Prostate gland (tissue), 1 donor: ENCODE results near the gene PPA1.

Source experiments
- POLR2A ChIP-seq: fragments of 450-650 bp; IDR thresholded peaks from one replicate; pipeline ENCODE4 v1.6.1; 2016; ENCODE audit warnings: antibody characterized with exemption, mild to moderate bottlenecking
- POLR2AphosphoS5 ChIP-seq: sonication (generic); formaldehyde crosslinking; IDR thresholded peaks from one replicate; pipeline ENCODE4 v1.6.1; 2017; ENCODE audit warnings: antibody characterized with exemption

GRCh38 chr10:70260259-70260658, 27.0 kb upstream of the PPA1 start:
- TF ChIP-seq POLR2AphosphoS5, result no peak
- TF ChIP-seq POLR2A, result no peak
